Nephron progenitor cell (in vitro differentiated cells): Measurements from ENCODE around the gene BTBD3.

Experiments
- DNase-seq: peaks from one replicate; pipeline ENCODE4 v3.0.0; 2021
- H3K27ac Mint-ChIP-seq: 2 replicates; pipeline ENCODE4 v1.8.0; 2021; ENCODE audit warnings: mild to moderate bottlenecking, moderate library complexity, mixed read lengths
- H3K27me3 Mint-ChIP-seq: 2 replicates; pipeline ENCODE4 v1.8.0; 2021; ENCODE audit warnings: mild to moderate bottlenecking, low read depth, mixed read lengths; ENCODE audit not compliant: poor library complexity
- H3K36me3 Mint-ChIP-seq: 2 replicates; pipeline ENCODE4 v1.8.0; 2021; ENCODE audit warnings: low read depth, mixed read lengths
- H3K4me1 Mint-ChIP-seq: 2 replicates; pipeline ENCODE4 v1.8.0; 2021; ENCODE audit warnings: mixed read lengths
- H3K4me3 Mint-ChIP-seq: 2 replicates; pipeline ENCODE4 v1.8.0; 2021; ENCODE audit warnings: mild to moderate bottlenecking, moderate library complexity, mixed read lengths
- H3K9me3 Mint-ChIP-seq: 2 replicates; pipeline ENCODE4 v1.8.0; 2021; ENCODE audit warnings: mild to moderate bottlenecking, moderate library complexity, mixed read lengths
- CTCF ChIP-seq: fragments of 200-600 bp; sonication (generic); IDR thresholded peaks from 2 replicates; pipeline ENCODE4 v1.5.0; 2021; ENCODE audit warnings: antibody characterized with exemption

The BTBD3 gene

GRCh38 chr20:11917663-11918062, at the start of gene BTBD3:
TSS of gene BTBD3 (plus strand) at chr20:11917893. CDS start at chr20:11918276, 383 bp downstream.
- H3K4me1 Mint-ChIP-seq: peaks cover 29% of the 10 kb centered on the region

GRCh38 chr20:11869641-11870040, 48.1 kb upstream of the BTBD3 start:
- no peak overlapping the region for H3K27ac Mint-ChIP-seq
- TF ChIP-seq CTCF: no peak
- H3K36me3 Mint-ChIP-seq: no peaks in the 10 kb centered on the region
- no peak overlapping the region for H3K4me3 Mint-ChIP-seq
- no peaks in the 10 kb centered on the region for H3K4me1 Mint-ChIP-seq
- no peaks in the 10 kb centered on the region for H3K9me3 Mint-ChIP-seq
- no peak for DNase-seq
- peaks cover 4% of the 10 kb centered on the region for H3K27me3 Mint-ChIP-seq

More at GRCh38 chr20:11917663-11918062, at the start of gene BTBD3:
- no peak for TF ChIP-seq CTCF
- Mint-ChIP-seq H3K9me3 (no peaks in the 10 kb centered on the region), H3K27ac (peak within 1 kb of the TSS; percentile 62), H3K36me3 (peaks cover 17% of the 10 kb centered on the region), H3K4me3 (no peak within 1 kb of the TSS), H3K27me3 (no peaks in the 10 kb centered on the region)
- DNase-seq: no peak

- DNase-seq: no peak
- Mint-ChIP-seq H3K4me3 (no peak overlapping the region), H3K27ac (no peak overlapping the region), H3K9me3 (no peaks in the 10 kb centered on the region), H3K4me1 (no peaks in the 10 kb centered on the region), H3K27me3 (peaks cover 4% of the 10 kb centered on the region), H3K36me3 (no peaks in the 10 kb centered on the region)
- TF ChIP-seq CTCF: no peak
These were observed 47.3 kb upstream of the BTBD3 start for GRCh38 chr20:11870411-11870810.

- Mint-ChIP-seq H3K4me3 (no peak overlapping the region), H3K36me3 (no peaks in the 10 kb centered on the region), H3K27ac (no peak overlapping the region), H3K9me3 (peaks cover 11% of the 10 kb centered on the region), H3K27me3 (no peaks in the 10 kb centered on the region), H3K4me1 (no peaks in the 10 kb centered on the region)
- DNase-seq: no peak
- TF ChIP-seq CTCF: no peak
These were observed 41.1 kb upstream of the BTBD3 start for GRCh38 chr20:11876555-11876954.

- H3K4me3 Mint-ChIP-seq: no peak overlapping the region
These were observed 37.0 kb upstream of the BTBD3 start for GRCh38 chr20:11880680-11881079.

More at GRCh38 chr20:11880680-11881079, 37.0 kb upstream of the BTBD3 start:
- no peak for DNase-seq
- Mint-ChIP-seq H3K27me3 (peaks cover 4% of the 10 kb centered on the region), H3K9me3 (peaks cover 23% of the 10 kb centered on the region), H3K27ac (no peak overlapping the region), H3K4me1 (no peaks in the 10 kb centered on the region), H3K36me3 (no peaks in the 10 kb centered on the region)
- no peak for TF ChIP-seq CTCF
